Endothelial cell of umbilical vein (primary cell): Measurements from ENCODE around the gene FAHD1. TPM values are rescaled to one million over a fixed set of nuclear protein-coding genes. Genes with fewer than 3 reads are reported as not detected.

Source experiments
- BruUV-seq: library from RNA; stranded (reverse); fragments of 400-500 nt; replicated peaks from 2 replicates; lab custom pipeline; 2021; lab: Mats Ljungman, UMichigan
- CTCF ChIA-PET: fragments of 300-600, 350-600 bp; sonication (Branson Sonifier 250); formaldehyde crosslinking; loops from one replicate; lab custom pipeline; 2021; ENCODE audit warnings: antibody characterized with exemption, inconsistent platforms; lab: Charles Lee
- POLR2A ChIA-PET: fragments of 300-600, 350-600 bp; sonication (Branson Sonifier 250); formaldehyde crosslinking; loops from one replicate; lab custom pipeline; 2021; ENCODE audit warnings: antibody characterized with exemption, inconsistent platforms; lab: Charles Lee
- DNase-seq: peaks from one replicate; pipeline ENCODE4 v3.0.0-alpha.2; 2011; ENCODE audit warnings: low read depth, low spot score
- FAIRE-seq: peaks from 2 replicates; lab custom pipeline; 2011; peaks lifted over from hg19 to GRCh38; lab: Jason Lieb, UNC
- H2AFZ ChIP-seq: 2 replicates; pipeline ENCODE4 v1.6.0; 2012; ENCODE audit warnings: low read depth, low read length, control low read depth, inconsistent platforms
- H3K27ac ChIP-seq: 2 replicates; pipeline ENCODE4 v1.5.1; 2011; ENCODE audit warnings: low read depth, mild to moderate bottlenecking, control low read depth, low read length, moderate library complexity; ENCODE audit not compliant: insufficient read depth
- H3K27me3 ChIP-seq, 2 experiments: 2 replicates each; pipeline versions ENCODE4 v1.6.0 to v1.6.1; 2011; ENCODE audit warnings: low read length in 2 of 2, mixed read lengths in 1 of 2; ENCODE audit not compliant: control insufficient read depth in 2 of 2, insufficient read depth in 2 of 2
- H3K36me3 ChIP-seq, 2 experiments: 2 replicates in 1 of 2; 3 replicates in 1 of 2; pipeline ENCODE4 v1.5.1; 2011; ENCODE audit warnings: low read length in 2 of 2, mild to moderate bottlenecking in 1 of 2, moderate library complexity in 1 of 2; ENCODE audit not compliant: control insufficient read depth in 2 of 2, insufficient read depth in 2 of 2; ENCODE audit errors: extremely low read depth in 1 of 2
- H3K4me1 ChIP-seq: 3 replicates; pipeline ENCODE4 v1.5.1; 2011; ENCODE audit warnings: mild to moderate bottlenecking, low read length; ENCODE audit not compliant: control insufficient read depth, insufficient read depth; ENCODE audit errors: extremely low read depth
- H3K4me2 ChIP-seq: 2 replicates; pipeline ENCODE4 v1.6.1; 2011; ENCODE audit warnings: low read length, control low read depth, mixed read lengths; ENCODE audit not compliant: insufficient read depth
- H3K4me3 ChIP-seq, 3 experiments: fragments of 200-600 bp in 1 of 3; sonication (generic), shearing (Covaris generic) in 1 of 3; replicated peaks in 1 of 3; 2 replicates each; pipeline ENCODE4 v1.5.1; 2011 to 2016; ENCODE audit warnings: control low read depth in 3 of 3, low read length in 3 of 3, mild to moderate bottlenecking in 2 of 3, inconsistent platforms in 1 of 3, low read depth in 1 of 3, moderate library complexity in 1 of 3; ENCODE audit not compliant: insufficient read depth in 1 of 3
- H3K79me2 ChIP-seq: 2 replicates; pipeline ENCODE4 v1.6.0; 2012; ENCODE audit warnings: low read length, inconsistent platforms; ENCODE audit not compliant: control insufficient read depth, insufficient read depth
- H3K9ac ChIP-seq: replicated peaks from 2 replicates; pipeline ENCODE3; 2011; ENCODE audit warnings: low read length, control low read depth; ENCODE audit not compliant: insufficient read depth; ENCODE audit errors: extremely low read depth
- H3K9me1 ChIP-seq: replicated peaks from 3 replicates; pipeline ENCODE4 v1.6.0; 2011; ENCODE audit warnings: mild to moderate bottlenecking, low read length; ENCODE audit not compliant: control insufficient read depth, insufficient read depth; ENCODE audit errors: extremely low read depth
- H3K9me3 ChIP-seq: replicated peaks from 2 replicates; pipeline ENCODE4 v1.5.1; 2012; ENCODE audit warnings: low read length, inconsistent platforms; ENCODE audit not compliant: control insufficient read depth, insufficient read depth
- H4K20me1 ChIP-seq: replicated peaks from 2 replicates; pipeline ENCODE3; 2011; ENCODE audit warnings: mild to moderate bottlenecking, low read length; ENCODE audit not compliant: control insufficient read depth, insufficient read depth; ENCODE audit errors: extremely low read depth
- CTCF ChIP-seq, 2 donors: IDR thresholded peaks; 1 replicate in 1 of 2; 2 replicates in 1 of 2; pipeline ENCODE4 v1.5.1; 2011; ENCODE audit warnings: low read length in 2 of 2, mild to moderate bottlenecking in 2 of 2, moderate library complexity in 2 of 2, control low read depth in 1 of 2, inconsistent platforms in 1 of 2, low read depth in 1 of 2; ENCODE audit not compliant: insufficient read depth in 1 of 2; ENCODE audit errors: extremely low read depth in 1 of 2
- EZH2 ChIP-seq: IDR thresholded peaks from 2 replicates; pipeline ENCODE4 v1.6.1; 2012; ENCODE audit warnings: borderline replicate concordance, low read depth, mild to moderate bottlenecking, moderate library complexity, low read length, inconsistent platforms; ENCODE audit not compliant: severe bottlenecking
- FOS ChIP-seq: IDR thresholded peaks from 2 replicates; pipeline ENCODE4 v1.6.1; 2011; ENCODE audit warnings: mild to moderate bottlenecking, low read length, moderate library complexity, borderline replicate concordance; ENCODE audit not compliant: insufficient read depth
- GATA2 ChIP-seq: IDR thresholded peaks from 2 replicates; pipeline ENCODE4 v1.7.0; 2011; ENCODE audit warnings: low read depth, mild to moderate bottlenecking, moderate library complexity, mixed read lengths, low read length; ENCODE audit not compliant: insufficient read length, insufficient read depth
- JUN ChIP-seq: IDR thresholded peaks from 2 replicates; pipeline ENCODE4 v1.6.1; 2011; ENCODE audit warnings: borderline replicate concordance, low read depth; ENCODE audit not compliant: insufficient read length, insufficient read depth
- MAX ChIP-seq: IDR thresholded peaks from 2 replicates; pipeline ENCODE4 v1.6.1; 2011; ENCODE audit not compliant: insufficient read depth, insufficient read length
- MYC ChIP-seq: IDR thresholded peaks from one replicate; pipeline ENCODE4 v1.6.1; 2011; ENCODE audit warnings: mild to moderate bottlenecking, low read depth, low read length
- POLR2A ChIP-seq: IDR thresholded peaks from 2 replicates; pipeline ENCODE4 v1.6.1; 2012; ENCODE audit warnings: low read depth, mild to moderate bottlenecking, control low read depth, low read length
- POLR2AphosphoS5 ChIP-seq: IDR thresholded peaks from 2 replicates; pipeline ENCODE4 v1.6.1; 2012; ENCODE audit warnings: low read depth, mild to moderate bottlenecking, control low read depth, low read length, moderate library complexity; ENCODE audit not compliant: insufficient read depth
- dilution Hi-C: fragments of 300-500 bp; cut with MboI; formaldehyde crosslinking; loops from one replicate; pipeline ENCODE4 v1.15.0; 2019; ENCODE audit warnings: low sequenced_read_pairs; ENCODE audit not compliant: extremely low pct_ligation_motif_present
- intact Hi-C: fragments of 100-400 bp; cut with micrococcal nuclease; formaldehyde crosslinking; loops from one replicate; pipeline ENCODE4 v1.10.0; 2022
- polyA plus RNA-seq, 4 experiments: library from polyadenylated mRNA; depleted of rRNA in 3 of 4; stranded (reverse) in 3 of 4; unstranded in 1 of 4; fragments of >200 nt; gene quantifications; 2 replicates each; pipeline versions ENCODE4 v1.2.1 to v1.2.3, GENCODE V29; 2011 to 2012; ENCODE audit warnings: missing spikeins in 1 of 4
- total RNA-seq: library from RNA; stranded (reverse); gene quantifications from 2 replicates; pipeline ENCODE4 v1.2.3, GENCODE V29; 2021

FAHD1 gene
- total and polyA plus RNA-seq, 2 donors (not counting 3 experiments of a cell fraction or from before 2014, with no cell fraction given) = 44.8 to 69.2 TPM

GRCh38 chr16:1834096-1834495, 7.1 kb downstream of the FAHD1 start:
- no peak for TF ChIP-seq EZH2
- no peak for TF ChIP-seq CTCF (IDR thresholded peaks at IDR 0.05; ENCODE audit: extremely low read depth in 1 of 2, insufficient read depth in 1 of 2, low read depth in 1 of 2, low read length in 2 of 2)
- TF ChIP-seq JUN = no peak
- no peak for TF ChIP-seq GATA2
- TF ChIP-seq POLR2A = no peak
- TF ChIP-seq FOS = no peak
- no peak for TF ChIP-seq MAX
- TF ChIP-seq POLR2AphosphoS5 = no peak
- no peak for TF ChIP-seq MYC
- dilution Hi-C loops = no loop called here
- CTCF ChIA-PET = interaction anchor here (1.0 kb wide), 1 partner anchor 10 kb away, joined by 4 read pairs; no protein-coding TSS in a partner anchor
- FAIRE-seq = no peak
- H3K9ac ChIP-seq = no peak overlapping the region
- no peak for DNase-seq
- H3K9me3 ChIP-seq = no peaks in the 10 kb centered on the region
- peaks cover 3% of the 10 kb centered on the region for H3K4me1 ChIP-seq
- no peaks in the 10 kb centered on the region for H4K20me1 ChIP-seq
- peaks cover 0 to 2% of the 10 kb centered on the region in 2 experiments for H3K36me3 ChIP-seq
- H3K4me2 ChIP-seq = no peak overlapping the region
- no peak overlapping the region for H2AFZ ChIP-seq
- intact Hi-C loops = no loop called here
- H3K4me3 ChIP-seq = no peak overlapping the region
- H3K27me3 ChIP-seq = no peaks in the 10 kb centered on the region
- POLR2A ChIA-PET = no interaction called here
- no TSS peak for BruUV-seq
- H3K79me2 ChIP-seq = peaks cover 3% of the 10 kb centered on the region
- H3K27ac ChIP-seq = no peak overlapping the region
- H3K9me1 ChIP-seq = no peaks in the 10 kb centered on the region
